Measurements from ENCODE around the gene SLC8A2.

DNA sequence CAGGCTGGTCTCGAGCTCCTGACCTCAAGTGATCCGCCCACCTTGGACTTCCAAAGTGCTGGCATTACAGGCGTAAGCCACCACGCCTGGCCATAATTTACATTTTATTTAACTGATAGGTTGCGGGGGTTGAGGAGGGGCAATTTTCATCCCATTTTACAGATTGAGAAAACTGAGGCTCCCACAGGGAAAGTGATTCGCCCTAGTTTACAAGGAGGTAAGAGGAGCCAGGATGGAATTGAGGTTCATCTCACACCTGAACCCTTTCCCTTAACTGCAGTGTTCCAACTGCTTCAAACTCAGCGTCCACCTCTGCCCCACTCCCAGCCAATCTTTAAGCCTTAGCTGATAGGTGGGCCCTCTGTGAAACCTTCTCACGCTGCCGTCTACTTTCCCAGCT, 47.2 kb upstream of the SLC8A2 start:
- TF ChIP-seq ETV6 (conservative IDR thresholded peaks at IDR 0.05 in 1 of 2, IDR thresholded peaks at IDR 0.05 in 1 of 2; ENCODE audit: borderline replicate concordance in 1 of 2, low read depth in 1 of 2) (no peak), MYC (IDR thresholded peaks at IDR 0.05; ENCODE audit: insufficient read depth, insufficient read length, insufficient replicate concordance, low read length, severe bottlenecking) (no peak), NFIC (IDR thresholded peaks at IDR 0.05; ENCODE audit: low read depth, low read length) (no peak), RCOR1 (conservative IDR thresholded peaks at IDR 0.05; ENCODE audit: low read depth, low read length) (no peak), CHD1 (IDR thresholded peaks at IDR 0.05; ENCODE audit: low read depth, low read length) (no peak), POLR2A (IDR thresholded peaks at IDR 0.05; ENCODE audit: low read depth, low read length) (no peak), WRNIP1 (IDR thresholded peaks at IDR 0.05; ENCODE audit: borderline replicate concordance, low read depth, low read length) (no peak), CBX5 (IDR thresholded peaks at IDR 0.05; ENCODE audit: low read depth) (no peak), CREB1 (IDR thresholded peaks at IDR 0.05; ENCODE audit: low read depth) (no peak)
- TF ChIP-seq, protein P1, sequence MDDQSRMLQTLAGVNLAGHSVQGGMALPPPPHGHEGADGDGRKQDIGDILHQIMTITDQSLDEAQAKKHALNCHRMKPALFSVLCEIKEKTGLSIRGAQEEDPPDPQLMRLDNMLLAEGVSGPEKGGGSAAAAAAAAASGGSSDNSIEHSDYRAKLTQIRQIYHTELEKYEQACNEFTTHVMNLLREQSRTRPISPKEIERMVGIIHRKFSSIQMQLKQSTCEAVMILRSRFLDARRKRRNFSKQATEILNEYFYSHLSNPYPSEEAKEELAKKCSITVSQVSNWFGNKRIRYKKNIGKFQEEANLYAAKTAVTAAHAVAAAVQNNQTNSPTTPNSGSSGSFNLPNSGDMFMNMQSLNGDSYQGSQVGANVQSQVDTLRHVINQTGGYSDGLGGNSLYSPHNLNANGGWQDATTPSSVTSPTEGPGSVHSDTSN (IDR thresholded peaks at IDR 0.05; ENCODE audit: insufficient replicate concordance, low read depth, low read length) = no peak
- TF ChIP-seq, protein P2, sequence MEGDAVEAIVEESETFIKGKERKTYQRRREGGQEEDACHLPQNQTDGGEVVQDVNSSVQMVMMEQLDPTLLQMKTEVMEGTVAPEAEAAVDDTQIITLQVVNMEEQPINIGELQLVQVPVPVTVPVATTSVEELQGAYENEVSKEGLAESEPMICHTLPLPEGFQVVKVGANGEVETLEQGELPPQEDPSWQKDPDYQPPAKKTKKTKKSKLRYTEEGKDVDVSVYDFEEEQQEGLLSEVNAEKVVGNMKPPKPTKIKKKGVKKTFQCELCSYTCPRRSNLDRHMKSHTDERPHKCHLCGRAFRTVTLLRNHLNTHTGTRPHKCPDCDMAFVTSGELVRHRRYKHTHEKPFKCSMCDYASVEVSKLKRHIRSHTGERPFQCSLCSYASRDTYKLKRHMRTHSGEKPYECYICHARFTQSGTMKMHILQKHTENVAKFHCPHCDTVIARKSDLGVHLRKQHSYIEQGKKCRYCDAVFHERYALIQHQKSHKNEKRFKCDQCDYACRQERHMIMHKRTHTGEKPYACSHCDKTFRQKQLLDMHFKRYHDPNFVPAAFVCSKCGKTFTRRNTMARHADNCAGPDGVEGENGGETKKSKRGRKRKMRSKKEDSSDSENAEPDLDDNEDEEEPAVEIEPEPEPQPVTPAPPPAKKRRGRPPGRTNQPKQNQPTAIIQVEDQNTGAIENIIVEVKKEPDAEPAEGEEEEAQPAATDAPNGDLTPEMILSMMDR (IDR thresholded peaks at IDR 0.05 in 2 of 3, conservative IDR thresholded peaks at IDR 0.05 in 1 of 3; ENCODE audit: control insufficient read depth in 2 of 3, extremely low read depth in 1 of 3, insufficient read depth in 1 of 3, low read depth in 3 of 3, low read length in 3 of 3) = no peak
- TF ChIP-seq, protein P3, sequence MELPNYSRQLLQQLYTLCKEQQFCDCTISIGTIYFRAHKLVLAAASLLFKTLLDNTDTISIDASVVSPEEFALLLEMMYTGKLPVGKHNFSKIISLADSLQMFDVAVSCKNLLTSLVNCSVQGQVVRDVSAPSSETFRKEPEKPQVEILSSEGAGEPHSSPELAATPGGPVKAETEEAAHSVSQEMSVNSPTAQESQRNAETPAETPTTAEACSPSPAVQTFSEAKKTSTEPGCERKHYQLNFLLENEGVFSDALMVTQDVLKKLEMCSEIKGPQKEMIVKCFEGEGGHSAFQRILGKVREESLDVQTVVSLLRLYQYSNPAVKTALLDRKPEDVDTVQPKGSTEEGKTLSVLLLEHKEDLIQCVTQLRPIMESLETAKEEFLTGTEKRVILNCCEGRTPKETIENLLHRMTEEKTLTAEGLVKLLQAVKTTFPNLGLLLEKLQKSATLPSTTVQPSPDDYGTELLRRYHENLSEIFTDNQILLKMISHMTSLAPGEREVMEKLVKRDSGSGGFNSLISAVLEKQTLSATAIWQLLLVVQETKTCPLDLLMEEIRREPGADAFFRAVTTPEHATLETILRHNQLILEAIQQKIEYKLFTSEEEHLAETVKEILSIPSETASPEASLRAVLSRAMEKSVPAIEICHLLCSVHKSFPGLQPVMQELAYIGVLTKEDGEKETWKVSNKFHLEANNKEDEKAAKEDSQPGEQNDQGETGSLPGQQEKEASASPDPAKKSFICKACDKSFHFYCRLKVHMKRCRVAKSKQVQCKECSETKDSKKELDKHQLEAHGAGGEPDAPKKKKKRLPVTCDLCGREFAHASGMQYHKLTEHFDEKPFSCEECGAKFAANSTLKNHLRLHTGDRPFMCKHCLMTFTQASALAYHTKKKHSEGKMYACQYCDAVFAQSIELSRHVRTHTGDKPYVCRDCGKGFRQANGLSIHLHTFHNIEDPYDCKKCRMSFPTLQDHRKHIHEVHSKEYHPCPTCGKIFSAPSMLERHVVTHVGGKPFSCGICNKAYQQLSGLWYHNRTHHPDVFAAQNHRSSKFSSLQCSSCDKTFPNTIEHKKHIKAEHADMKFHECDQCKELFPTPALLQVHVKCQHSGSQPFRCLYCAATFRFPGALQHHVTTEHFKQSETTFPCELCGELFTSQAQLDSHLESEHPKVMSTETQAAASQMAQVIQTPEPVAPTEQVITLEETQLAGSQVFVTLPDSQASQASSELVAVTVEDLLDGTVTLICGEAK (IDR thresholded peaks at IDR 0.05; ENCODE audit: borderline replicate concordance) = no peak
- TF ChIP-seq, protein P4, sequence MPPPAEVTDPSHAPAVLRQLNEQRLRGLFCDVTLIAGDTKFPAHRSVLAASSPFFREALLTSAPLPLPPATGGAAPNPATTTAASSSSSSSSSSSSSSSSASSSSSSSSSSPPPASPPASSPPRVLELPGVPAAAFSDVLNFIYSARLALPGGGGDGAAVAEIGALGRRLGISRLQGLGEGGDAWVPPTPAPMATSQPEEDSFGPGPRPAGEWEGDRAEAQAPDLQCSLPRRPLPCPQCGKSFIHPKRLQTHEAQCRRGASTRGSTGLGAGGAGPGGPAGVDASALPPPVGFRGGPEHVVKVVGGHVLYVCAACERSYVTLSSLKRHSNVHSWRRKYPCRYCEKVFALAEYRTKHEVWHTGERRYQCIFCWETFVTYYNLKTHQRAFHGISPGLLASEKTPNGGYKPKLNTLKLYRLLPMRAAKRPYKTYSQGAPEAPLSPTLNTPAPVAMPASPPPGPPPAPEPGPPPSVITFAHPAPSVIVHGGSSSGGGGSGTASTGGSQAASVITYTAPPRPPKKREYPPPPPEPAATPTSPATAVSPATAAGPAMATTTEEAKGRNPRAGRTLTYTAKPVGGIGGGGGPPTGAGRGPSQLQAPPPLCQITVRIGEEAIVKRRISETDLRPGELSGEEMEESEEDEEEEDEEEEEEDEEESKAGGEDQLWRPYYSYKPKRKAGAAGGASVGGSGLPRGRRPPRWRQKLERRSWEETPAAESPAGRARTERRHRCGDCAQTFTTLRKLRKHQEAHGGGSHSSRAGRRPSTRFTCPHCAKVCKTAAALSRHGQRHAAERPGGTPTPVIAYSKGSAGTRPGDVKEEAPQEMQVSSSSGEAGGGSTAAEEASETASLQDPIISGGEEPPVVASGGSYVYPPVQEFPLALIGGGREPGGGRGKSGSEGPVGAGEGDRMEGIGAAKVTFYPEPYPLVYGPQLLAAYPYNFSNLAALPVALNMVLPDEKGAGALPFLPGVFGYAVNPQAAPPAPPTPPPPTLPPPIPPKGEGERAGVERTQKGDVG (CRISPR knock-in tag; IDR thresholded peaks at IDR 0.05) = no peak
- TF ChIP-seq, protein P5, sequence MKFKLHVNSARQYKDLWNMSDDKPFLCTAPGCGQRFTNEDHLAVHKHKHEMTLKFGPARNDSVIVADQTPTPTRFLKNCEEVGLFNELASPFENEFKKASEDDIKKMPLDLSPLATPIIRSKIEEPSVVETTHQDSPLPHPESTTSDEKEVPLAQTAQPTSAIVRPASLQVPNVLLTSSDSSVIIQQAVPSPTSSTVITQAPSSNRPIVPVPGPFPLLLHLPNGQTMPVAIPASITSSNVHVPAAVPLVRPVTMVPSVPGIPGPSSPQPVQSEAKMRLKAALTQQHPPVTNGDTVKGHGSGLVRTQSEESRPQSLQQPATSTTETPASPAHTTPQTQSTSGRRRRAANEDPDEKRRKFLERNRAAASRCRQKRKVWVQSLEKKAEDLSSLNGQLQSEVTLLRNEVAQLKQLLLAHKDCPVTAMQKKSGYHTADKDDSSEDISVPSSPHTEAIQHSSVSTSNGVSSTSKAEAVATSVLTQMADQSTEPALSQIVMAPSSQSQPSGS (IDR thresholded peaks at IDR 0.05; ENCODE audit: low read length) = no peak
